GM06990 (cell line): ENCODE results near the gene SPIN2B.
A peak's percentile ranks its signal among the peaks of the same experiment; 100 is the strongest.
"Not testable (repeated sequence)": the region's sequence is repeated elsewhere in the genome, so short reads cannot be mapped to it uniquely, and the experiment has no call there.

Experiments
- DNase-seq: peaks from one replicate; pipeline ENCODE4 v3.0.0-alpha.2; 2011; ENCODE audit not compliant: insufficient read length; ENCODE audit errors: extremely low read depth
- H3K27me3 ChIP-seq: replicated peaks from 2 replicates; pipeline ENCODE4 v1.6.0; 2011; ENCODE audit warnings: low read length; ENCODE audit not compliant: control insufficient read depth, insufficient read depth
- H3K36me3 ChIP-seq: 2 replicates; pipeline ENCODE4 v1.5.1; 2011; ENCODE audit warnings: low read length; ENCODE audit not compliant: control insufficient read depth, insufficient read depth
- H3K4me3 ChIP-seq: replicated peaks from 2 replicates; pipeline ENCODE4 v1.5.1; 2011; ENCODE audit warnings: low read depth, mild to moderate bottlenecking, control low read depth, low read length
- TF ChIP-seq, protein P1 (sequence below): IDR thresholded peaks from 2 replicates; pipeline ENCODE4 v1.5.1; 2011; ENCODE audit warnings: low read length, control low read depth, mild to moderate bottlenecking, inconsistent platforms; ENCODE audit not compliant: insufficient read depth, poor library complexity, severe bottlenecking

The SPIN2B gene

DNA sequence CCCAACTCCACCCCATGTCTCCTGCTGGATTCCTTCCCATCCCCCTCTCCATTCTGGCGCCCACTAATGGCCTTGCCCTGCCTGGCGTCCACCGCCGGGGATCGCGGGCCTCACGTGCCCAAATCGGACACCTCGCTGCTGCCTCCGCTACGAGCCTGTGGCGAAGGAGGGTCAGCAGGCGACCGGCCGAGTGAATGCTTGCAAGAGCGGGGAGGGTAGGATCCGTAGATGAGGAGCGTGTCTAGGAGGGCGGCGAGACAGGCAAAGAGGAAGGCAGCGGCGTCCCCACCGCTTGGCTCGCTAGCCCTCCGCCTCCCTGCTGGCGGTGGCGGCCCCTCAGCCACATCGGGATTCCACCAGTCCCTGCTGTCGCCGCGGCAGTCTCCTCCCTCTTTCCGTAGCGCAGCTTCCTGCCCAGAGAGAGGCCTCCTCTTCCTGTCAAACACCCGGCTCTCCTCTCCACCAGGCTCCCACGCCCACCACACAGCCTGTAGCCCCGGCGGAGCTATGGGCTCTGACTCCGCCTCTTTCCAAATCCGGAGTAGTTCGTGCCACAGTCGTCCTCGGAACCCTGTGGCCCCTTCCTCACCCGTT lies at the start of gene SPIN2B:
Gene SPIN2B, minus strand, starts transcription at position 387 of the 594 bp plus-strand sequence.
- Histone ChIP-seq H3K4me3 (peak within 1 kb of the TSS; percentile 81), H3K36me3 (no peaks in the 10 kb centered on the region), H3K27me3 (no peaks in the 10 kb centered on the region)
- peak; percentile 79 for DNase-seq
- TF ChIP-seq, protein P1, sequence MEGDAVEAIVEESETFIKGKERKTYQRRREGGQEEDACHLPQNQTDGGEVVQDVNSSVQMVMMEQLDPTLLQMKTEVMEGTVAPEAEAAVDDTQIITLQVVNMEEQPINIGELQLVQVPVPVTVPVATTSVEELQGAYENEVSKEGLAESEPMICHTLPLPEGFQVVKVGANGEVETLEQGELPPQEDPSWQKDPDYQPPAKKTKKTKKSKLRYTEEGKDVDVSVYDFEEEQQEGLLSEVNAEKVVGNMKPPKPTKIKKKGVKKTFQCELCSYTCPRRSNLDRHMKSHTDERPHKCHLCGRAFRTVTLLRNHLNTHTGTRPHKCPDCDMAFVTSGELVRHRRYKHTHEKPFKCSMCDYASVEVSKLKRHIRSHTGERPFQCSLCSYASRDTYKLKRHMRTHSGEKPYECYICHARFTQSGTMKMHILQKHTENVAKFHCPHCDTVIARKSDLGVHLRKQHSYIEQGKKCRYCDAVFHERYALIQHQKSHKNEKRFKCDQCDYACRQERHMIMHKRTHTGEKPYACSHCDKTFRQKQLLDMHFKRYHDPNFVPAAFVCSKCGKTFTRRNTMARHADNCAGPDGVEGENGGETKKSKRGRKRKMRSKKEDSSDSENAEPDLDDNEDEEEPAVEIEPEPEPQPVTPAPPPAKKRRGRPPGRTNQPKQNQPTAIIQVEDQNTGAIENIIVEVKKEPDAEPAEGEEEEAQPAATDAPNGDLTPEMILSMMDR = peak; percentile 11

DNA sequence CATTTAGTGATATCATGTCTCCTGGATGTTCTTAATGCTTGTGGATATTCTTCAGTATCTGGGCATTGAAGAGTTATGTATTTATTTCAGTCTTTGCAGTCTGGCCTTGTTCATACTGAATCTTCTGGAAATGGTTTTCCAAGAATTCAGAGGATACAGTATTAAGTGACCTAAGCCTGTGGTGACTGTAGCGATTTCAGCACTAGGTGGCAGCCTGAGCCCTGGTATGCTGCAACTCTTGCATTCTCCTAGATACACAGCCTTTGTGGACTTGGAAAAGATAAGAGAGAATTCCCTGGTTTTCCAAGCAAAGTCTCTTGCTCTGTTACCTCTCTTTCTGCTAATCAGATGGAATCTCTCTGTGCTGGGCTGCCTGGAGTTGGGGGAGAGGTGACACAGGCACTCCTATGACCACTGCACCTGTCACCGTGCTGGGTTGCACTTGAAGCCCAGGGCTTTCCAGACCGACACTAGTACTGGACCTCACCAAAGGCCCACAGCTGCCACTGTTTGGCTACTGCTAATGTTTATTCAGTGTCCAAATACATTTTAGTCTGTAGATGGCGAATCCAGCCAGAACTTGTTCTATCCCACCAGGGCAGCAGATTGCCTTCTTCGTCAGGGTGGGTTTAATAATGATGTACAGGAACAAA lies 35.2 kb upstream of the SPIN2B start:
- Histone ChIP-seq H3K4me3 (no peak overlapping the region), H3K27me3 (no peaks in the 10 kb centered on the region), H3K36me3 (no peaks in the 10 kb centered on the region)
- no peak for DNase-seq
- TF ChIP-seq, protein P1 = peak; percentile 33

DNA sequence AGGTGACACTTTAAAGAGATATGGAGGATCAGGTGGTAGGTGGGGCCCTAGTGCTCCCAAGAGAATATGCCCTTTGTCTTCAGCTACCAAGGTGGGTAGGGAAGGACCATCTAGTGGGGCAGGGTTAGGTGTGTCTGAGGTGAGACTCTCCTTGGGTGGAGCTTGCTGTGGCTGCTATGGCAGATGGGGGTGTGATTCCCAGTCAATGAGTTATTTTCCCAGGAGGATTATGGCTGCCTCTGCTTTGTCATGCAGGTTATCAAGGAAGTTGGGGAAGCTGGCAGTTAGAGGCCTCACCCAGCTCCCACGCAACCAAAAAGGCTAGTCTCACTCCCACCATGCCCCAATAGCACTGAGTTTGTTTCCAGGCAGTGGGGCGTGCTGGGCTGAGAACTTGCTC lies 33.8 kb upstream of the SPIN2B start:
- Histone ChIP-seq H3K36me3 (no peaks in the 10 kb centered on the region), H3K27me3 (no peaks in the 10 kb centered on the region), H3K4me3 (no peak overlapping the region)
- TF ChIP-seq, protein P1 = no peak
- DNase-seq = no peak

DNA sequence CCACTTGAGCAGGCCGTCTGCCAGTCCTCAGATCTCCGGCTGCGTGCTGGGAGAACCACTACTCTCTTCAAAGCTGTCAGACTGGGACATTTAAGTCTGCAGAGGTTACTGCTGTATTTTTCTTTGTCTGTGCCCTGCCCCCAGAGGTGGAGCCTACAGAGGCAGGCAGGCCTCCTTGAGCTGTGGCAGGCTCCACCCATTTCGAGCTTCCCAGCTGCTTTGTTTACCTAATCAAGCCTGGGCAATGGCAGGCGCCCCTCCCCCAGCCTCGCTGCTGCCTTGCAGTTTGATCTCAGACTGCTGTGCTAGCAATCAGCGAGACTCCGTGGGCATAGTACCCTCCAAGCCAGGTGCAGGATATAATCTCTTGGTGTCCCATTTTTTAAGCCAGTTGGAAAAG lies 30.9 kb upstream of the SPIN2B start:
- not testable (repeated sequence) for H3K4me3 ChIP-seq, H3K36me3 ChIP-seq, DNase-seq, H3K27me3 ChIP-seq

DNA sequence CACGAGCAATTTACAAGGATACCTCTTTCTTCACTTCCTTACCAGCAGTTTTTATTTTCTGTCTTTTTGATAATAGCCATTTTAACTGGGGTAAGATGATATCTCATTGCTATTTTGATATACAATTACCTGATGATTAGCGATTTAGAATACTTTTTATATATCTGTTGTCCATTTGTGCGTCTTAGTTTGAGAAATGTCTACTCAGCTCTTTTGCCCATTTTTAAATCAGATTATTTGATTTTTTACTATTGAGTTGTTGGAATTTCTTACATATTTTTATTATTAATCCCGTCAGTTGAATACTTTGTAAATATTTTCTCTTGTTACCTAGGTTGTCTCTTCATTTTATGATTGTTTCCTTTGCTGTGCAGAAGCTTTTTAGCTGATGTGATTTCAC lies 17.3 kb upstream of the SPIN2B start:
- no peak for DNase-seq
- Histone ChIP-seq H3K27me3 (no peaks in the 10 kb centered on the region), H3K36me3 (no peaks in the 10 kb centered on the region), H3K4me3 (no peak overlapping the region)
- TF ChIP-seq, protein P1 = no peak

DNA sequence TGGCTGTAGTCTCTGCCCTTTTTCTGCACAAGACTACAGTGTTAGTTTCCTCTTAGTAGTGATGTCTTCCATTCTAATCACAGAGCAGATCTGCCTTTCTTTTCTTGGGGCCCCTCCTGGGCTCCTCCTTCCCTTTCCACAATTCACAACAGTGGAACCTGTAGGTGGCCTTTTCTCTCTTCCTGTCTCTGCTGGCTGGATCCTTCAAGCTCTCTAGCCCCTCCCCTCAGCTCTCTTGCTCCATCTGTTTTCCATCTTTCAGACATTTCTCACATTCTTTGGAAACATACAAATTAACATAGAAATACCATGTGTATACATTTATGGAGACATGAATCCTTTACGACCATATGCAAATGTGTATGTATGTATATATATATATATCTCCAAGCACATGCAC lies 16.2 kb upstream of the SPIN2B start:
- H3K36me3 ChIP-seq = no peaks in the 10 kb centered on the region
- no peak overlapping the region for H3K4me3 ChIP-seq
- H3K27me3 ChIP-seq = no peaks in the 10 kb centered on the region
- DNase-seq = no peak
- TF ChIP-seq, protein P1 = no peak

DNA sequence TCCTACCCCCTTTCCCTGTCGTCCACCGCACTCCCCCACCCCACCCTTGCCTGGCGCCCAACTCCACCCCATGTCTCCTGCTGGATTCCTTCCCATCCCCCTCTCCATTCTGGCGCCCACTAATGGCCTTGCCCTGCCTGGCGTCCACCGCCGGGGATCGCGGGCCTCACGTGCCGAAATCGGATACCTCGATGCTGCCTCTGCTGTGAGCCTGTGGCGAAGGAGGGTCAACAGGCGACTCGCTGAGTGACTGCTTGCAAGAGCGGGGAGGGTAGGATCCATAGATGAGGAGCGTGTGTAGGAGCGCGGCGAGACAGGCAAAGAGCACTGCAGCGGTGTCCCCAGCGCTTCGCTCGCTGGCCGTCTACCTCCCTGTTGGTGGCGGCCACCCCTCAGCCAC lies 15.7 kb upstream of the SPIN2B start, which contains the start of gene SPIN2A:
Gene SPIN2A, minus strand, starts transcription at position 325 of the 400 bp plus-strand sequence. CDS start 800 bp downstream, outside the sequence.
- not testable (repeated sequence) for H3K4me3 ChIP-seq, DNase-seq, H3K36me3 ChIP-seq, H3K27me3 ChIP-seq

DNA sequence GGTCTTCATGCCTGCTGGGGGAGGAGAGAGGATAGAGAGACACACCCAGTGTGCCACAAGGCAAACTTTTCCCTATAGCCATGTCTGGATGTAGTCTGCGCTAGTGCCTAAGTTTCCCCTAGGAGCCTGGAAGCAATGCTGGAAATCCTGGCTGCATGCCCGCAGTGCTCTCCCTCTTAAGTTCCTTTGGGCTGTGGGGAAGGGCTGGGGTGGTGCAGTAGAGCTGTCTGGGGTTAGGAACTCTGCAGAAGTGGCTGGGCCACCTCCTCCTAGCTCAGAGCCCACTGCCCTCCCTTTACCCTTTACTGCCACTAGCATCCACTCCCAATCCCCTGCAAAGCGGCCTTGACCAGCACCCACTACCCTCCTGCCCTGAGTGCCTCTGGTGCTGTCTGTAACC lies 15.2 kb upstream of the SPIN2B start:
- DNase-seq, H3K36me3 ChIP-seq, H3K27me3 ChIP-seq, H3K4me3 ChIP-seq: not testable (repeated sequence)
